ENCODE data around the gene HAP1.
"Not testable (repeated sequence)": the region's sequence is repeated elsewhere in the genome, so short reads cannot be mapped to it uniquely, and the experiment has no call there.

The HAP1 gene

GRCh38 chr17:41689497-41690299 lies 44.7 kb downstream of the HAP1 start:
- peak; percentile 78 for DNase-seq

DNA sequence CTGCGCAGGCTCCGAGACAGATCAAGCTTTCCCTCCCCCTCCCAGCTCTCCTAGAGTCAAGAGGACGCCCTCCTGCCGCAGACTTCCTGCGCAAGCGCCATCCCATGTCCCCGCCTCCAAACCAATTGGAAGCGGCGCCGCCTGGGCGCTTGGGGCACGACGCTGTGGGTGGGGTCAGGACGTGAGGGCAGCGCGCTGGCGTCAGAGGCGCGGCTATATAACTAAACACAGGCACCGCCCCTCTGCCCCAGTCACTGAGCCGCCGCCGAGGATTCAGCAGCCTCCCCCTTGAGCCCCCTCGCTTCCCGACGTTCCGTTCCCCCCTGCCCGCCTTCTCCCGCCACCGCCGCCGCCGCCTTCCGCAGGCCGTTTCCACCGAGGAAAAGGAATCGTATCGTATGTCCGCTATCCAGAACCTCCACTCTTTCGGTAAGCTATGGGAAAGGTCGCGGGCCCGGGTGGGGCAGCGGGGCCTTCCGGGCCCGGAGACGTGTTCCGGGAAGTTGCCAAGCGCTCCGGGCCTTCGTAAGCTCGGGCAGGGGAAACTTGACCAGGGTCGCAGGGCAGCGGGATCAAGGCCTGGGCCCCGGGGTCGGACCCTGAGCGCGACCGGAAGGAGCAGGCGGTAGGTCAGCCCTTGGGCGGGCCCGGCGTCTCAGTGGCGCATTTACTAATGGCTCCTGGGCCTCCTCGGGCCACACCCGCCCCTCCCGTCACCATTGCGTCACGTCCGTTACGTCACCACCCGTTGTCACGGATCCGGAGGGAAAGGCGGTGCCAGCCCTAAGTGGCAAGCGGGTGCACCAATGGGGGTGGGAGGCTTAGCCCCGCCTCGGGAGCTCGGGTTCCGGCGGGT lies 45.6 kb downstream of the HAP1 start, which contains the start of gene EIF1:
Gene EIF1 (plus strand): TSS at position 245 of the 856 bp plus-strand sequence. CDS start 154 bp downstream, at position 399.
- peak; percentile 100 for DNase-seq

DNA sequence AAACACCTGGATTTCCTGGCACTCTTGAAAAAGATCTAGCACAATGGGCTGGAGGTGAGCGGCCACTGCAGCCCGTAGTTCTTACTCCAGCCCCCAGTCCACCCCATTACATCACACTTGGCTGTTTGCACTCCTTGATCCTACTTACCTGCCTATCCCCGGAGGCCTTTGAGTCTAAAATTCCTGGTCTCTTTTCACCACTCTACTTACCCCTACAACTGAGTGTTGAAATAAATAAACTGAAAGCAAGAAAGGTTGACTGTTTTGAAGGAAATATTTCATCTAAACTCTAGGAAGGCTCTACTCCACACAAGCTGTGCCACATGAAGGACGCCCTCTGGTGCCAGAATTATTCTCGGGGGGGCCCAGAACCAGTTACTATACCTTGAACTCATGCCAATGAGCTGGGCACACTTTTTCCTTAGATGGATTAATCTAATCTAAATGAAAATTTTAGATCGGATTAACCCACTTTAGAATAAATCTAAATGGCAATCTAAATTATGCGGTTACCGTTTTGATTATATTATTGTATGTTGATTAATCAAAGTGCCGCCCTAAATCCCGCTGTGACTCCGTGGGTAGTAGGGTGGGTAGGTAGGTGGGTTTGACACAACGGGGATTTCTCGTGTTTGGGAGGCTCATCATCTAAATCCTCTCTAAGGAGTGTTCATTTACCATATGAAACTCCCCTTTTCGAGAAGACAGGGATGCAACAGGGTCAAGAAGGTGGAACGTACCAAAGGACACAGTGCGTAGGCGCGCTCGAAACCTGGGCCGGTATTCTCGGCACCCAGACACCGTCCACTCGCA lies 46.4 kb downstream of the HAP1 start:
- DNase-seq: peak; percentile 48

- DNase-seq: peak; percentile 68
Measured at GRCh38 chr17:41686281-41686680, 48.2 kb downstream of the HAP1 start.

- DNase-seq: not testable (repeated sequence)
Measured at GRCh38 chr17:41685753-41686152, 48.7 kb downstream of the HAP1 start.

DNA sequence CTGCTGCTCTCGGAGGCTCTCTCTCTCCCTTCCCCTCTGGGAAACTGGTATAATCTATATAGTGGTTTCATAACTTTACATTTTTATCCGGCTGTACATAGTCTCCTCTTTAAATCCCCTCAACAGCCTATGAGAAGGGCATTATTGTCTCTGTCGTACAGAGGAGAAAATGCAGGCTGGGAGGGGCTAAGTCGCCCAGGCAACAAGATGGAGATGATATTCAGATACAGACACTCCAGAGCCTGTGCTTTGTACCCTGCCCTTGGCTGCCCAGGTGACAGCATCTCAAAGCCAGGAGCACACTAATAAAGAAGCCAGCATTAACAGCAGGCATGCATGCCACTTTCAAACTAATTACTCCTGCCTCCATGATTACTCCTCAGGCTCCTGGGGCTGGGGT lies 50.4 kb downstream of the HAP1 start:
- no peak for DNase-seq

DNA sequence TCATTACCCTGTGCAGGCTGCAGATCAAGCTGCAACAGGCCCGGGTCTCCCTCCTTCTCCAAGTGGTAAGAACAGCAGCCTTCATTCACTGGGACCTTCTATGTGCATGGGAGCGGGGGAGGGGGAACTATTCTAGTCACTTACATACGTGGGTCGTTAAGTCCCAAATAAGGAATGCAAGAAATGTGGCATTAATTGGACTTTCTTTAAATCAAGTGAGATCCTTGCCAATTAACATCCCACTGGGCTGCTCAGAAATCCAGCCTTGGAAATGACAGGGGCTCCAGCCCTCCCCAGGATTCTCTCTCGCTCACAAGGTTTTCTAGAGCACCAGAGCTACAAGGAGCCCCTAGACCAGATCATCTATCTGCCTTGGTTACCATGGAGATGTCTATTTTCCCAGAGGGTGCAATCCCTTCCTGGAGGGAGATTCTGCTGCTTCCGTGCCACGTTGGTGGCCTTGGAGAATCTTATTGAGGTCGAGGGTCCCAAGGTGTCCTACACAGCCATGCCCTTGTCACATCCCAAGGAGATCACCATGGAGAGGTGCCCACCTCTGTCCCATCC lies 50.9 kb downstream of the HAP1 start:
- no peak for DNase-seq

- peak; percentile 52 for DNase-seq
Measured at GRCh38 chr17:41682631-41683030, 51.8 kb downstream of the HAP1 start.

GRCh38 chr17:41681776-41682175 lies 52.7 kb downstream of the HAP1 start:
- DNase-seq: peak; percentile 18

DNA sequence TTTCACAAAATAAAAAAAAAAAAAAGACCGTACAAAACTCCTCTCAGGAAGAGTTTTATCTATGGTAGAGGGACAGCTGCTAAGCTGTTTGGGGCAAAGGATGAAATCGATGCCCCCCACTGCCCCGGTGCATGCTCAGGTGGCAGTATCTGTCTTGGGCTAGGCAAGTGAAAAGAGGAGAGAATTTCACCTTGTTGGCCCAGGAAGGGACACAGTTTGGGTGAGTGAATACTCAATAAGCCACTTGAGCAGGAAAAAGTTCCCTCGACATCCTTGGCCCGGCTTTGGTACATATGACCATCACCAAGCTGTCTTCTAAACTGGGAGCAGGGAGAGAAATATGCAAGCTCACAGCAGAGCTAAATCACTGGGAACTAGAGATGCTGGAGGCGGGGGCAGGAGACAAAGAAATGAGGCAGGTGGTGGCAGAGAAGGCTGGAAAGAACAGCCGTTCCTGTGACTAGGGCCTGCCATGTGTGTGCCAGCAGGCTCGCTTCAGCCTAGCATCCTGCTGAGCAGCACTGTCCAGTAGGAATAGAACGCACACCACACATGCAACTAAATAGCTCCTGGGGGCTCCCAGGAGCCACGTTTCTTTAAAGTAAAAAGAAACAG lies 53.9 kb downstream of the HAP1 start:
- DNase-seq: no peak

DNA sequence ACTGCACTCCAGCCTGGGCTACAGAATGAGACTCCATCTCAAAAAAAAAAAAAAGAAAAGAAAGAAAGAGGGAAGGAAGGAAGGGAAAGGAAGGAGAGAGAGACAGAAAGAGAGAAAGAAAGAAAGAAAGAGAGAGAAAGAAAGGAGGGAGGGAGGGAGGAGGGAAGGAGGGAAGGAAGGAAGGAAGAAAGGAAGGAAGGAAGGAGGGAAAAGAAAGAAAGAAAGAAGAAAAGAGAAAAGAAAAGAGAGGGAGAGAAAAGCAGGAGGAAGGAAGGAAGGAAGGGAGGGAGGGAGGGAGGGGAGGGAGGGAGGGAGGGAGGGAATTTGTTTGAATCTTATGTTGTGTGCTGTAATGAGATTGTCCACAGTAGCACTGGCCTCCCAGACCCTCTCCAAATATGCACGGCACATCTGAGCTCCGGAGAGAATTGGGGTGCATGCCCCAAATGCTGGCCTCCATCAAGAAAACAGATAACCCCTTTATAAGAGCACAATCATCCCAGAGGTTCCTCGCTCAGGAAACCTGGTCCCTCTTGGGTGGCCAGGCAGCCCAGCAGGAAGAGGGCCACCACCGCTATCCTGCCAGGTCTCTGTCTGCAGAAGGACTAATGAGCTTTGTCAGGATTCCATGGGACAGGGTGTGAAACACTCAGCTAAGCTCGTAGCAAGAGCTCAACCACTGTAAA lies 54.6 kb downstream of the HAP1 start:
- no peak for DNase-seq

DNA sequence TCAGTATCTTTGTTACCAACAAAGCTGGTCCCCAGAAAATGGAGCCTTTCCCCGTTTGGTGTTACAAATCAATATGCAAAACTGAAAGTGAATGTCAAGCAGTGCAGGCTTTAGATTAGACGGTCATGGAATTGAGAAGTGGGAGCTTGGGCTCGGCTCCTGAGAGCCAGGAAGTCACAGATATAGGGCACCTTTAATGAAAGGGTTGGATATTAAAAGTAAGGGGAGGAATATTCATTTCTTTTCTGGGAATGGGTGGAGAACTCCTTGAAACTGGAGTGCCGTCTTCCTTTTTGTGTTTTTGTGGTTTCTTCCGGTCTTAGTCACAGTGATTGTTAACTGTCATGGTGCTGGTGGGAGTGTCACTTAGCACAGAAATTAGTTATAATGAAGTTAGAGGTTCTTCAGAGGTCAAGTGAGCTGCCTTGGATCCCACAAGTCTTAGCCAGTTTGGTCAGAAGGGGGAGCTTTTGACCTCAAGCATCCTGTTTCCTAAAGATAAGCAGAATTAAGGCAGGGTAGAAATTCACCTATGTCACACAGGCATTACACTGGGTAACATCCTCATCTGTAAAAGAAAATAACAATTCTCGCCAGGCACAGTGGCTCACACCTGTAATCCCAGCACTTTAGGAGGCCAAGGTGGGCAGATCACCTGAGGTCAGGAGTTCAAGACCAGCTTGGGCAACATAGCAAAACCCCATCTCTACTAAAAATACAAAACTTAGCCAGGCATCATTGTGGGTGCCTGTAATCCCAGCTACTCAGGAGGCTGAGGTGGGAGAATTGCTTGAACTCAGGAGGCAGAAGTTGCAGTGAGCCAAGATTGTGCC lies 55.3 kb downstream of the HAP1 start:
- DNase-seq: peak; percentile 92

DNA sequence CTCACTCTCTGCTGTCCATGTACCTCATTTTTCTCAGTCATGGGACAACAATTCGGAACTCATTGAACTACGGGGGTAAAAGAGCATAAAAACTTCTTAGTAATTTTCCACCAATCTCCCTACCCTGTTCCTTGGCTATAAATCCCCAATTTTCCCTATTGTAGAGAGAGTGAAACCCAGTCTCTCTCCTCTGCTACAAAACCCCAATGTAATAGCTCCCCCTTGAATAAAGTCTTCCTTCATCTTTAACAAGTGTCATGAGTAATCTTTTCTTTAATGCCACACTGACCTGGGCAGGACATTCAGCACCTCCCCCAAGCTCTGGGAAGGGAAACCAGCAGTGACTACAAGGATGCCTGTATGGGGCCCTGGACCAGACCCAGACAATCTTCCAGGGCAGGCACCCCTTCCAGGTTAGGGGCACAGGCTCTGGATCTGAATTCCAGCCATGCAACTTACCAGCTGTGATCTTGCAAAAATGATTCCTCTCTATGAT lies 56.0 kb downstream of the HAP1 start:
- DNase-seq: peak; percentile 51

DNA sequence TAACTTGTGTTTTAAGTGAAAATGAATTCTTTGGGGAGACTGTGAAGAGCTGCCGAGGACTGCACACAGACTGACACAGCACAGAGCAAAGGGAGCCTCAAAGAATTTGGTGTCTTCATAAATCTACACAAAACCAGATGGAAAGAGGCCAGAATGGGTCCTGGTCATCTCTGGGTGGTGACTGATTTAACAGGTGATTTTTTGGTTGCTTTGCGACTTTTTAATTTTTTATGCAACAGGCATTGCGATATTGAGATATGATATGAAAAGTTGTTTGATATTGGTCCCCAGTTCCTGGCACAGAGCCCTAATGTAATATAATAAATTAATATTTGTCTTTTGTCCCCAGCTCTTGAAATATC lies 58.4 kb downstream of the HAP1 start:
- DNase-seq: no peak

- not testable (repeated sequence) for DNase-seq
Measured at GRCh38 chr17:41675157-41676057, 59.0 kb downstream of the HAP1 start.
